DMS153 treated with DMSO at 0.1 percent for 48 hours (cell line): ENCODE data around the gene NXPE3.
A peak's percentile ranks its signal among the peaks of the same experiment; 100 is the strongest.

ENCODE experiments used
- DNase-seq: peaks from one replicate; lab custom pipeline; 2025; ENCODE audit not compliant: unreplicated experiment; lab: John Stamatoyannopoulos, UW

The NXPE3 gene

DNA sequence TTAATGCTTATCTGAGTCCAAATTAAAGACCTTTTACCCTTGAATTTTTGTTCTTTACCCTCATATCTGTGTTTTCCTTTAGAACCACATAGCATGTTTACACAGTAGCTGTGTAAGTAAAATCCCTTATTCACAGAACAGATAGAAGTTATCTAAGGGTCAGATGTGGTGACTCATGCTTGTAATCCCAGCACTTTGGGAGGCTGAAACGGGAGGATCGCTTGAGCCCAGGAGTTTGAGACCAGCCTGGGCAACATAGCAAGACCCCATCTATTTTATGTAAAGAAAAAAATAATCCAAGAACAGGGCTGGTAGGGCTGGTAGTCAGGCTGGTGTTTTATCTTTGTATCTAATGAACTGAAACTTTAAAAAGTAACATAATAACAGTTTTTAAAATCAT lies 23.2 kb downstream of the NXPE3 start:
- no peak for DNase-seq

- DNase-seq: peak; percentile 71
Observed at GRCh38 chr3:101803173-101803782, 24.3 kb downstream of the NXPE3 start.

DNA sequence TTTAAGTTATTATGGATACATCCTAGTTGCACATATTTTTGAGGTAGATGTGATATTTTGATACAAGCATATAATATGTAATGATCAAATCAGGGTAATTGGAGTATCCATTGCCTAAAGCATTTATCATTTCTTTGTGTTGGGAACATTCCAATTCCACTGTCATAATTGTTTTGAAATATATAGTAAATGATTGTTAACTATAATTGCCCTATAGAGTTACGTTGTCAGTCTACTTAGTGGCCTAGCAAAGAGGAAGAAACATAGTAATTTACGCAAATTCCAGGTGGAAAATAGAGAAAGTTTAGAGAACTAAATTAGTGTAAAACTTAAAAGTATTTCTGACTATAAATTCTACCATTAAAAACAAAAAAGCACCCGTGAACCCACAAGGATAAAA lies 24.9 kb downstream of the NXPE3 start:
- no peak for DNase-seq

GRCh38 chr3:101806491-101806890 lies 27.5 kb downstream of the NXPE3 start:
- no peak for DNase-seq

- no peak for DNase-seq
Observed at GRCh38 chr3:101807888-101808287, 28.9 kb downstream of the NXPE3 start.

DNA sequence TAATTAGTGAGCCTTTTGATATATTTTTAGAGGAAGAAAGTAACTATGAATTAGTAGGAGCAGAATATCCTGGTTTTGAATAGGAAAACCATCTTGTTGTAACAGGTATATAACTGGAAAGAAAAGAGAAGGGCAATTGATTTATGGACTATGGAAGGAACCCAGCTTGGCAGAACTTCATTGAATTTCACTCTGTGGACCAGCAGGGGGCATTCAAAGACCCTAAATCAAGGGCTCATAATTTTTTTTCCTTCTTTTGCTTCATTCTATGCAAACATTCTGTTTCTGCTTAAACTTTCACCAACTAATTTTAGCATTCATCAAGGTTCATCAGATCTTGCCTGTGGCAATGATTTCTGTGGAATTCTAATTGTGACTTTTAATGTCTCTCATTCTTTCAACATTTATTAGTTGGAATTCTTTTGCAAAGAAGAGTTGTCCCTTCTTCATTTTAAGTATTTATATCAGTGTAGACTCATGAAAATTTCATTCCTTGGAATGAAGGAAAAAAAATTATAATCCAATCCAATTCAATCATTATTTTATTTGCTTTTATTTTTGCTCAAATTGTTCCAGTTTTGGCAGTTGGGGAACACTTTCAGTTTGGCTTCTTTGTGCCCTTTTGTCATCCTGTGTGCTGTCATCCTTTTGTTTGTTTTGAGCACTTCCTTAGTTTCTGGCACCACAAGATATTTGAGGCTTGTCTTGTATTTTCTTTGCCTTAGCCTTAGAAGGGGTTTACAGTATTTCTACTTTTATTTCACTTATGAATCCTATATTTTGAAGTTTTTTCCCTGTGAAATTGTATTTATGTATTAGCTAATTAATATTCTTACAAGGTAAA lies 30.4 kb downstream of the NXPE3 start:
- no peak for DNase-seq

DNA sequence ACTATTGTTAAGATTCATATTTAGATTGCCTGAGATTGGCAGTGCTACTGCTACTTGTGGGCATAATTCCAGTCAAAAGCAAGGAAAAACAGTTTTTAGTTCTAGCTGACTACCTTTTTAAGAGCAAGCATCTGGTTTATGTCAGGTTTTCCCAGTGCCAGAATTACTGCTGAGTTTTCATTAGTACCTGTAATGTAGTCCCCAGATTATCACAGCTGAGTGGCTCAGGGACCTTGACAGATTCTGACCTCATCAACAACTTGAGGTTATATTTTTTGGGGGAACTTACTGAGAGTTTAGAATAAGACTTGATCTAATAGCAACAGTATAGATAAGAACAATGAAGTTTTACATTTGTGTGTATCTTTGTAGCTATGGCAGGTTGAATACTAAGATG lies 31.0 kb downstream of the NXPE3 start:
- DNase-seq: no peak

- no peak for DNase-seq
Observed at GRCh38 chr3:101811875-101812274, 32.9 kb downstream of the NXPE3 start.

DNA sequence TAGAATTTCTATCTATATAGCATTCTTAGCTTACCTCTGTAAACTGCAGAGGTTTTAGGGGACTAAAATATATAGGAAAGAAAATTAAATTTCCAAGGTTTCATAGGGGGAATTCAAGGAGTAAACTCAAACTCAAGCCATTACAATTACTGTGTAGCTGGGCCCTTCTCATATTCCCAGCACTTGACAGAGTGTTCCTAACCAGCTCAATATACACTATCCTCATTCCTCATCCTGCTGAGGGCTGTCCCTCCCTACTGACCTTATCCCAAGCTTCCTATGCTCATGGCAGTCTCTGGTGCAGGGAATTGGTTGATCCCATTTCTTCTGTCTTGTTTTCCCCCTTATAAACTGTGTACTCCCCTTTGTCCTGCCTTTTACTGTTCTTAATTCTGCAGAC lies 33.9 kb downstream of the NXPE3 start:
- DNase-seq: no peak

DNA sequence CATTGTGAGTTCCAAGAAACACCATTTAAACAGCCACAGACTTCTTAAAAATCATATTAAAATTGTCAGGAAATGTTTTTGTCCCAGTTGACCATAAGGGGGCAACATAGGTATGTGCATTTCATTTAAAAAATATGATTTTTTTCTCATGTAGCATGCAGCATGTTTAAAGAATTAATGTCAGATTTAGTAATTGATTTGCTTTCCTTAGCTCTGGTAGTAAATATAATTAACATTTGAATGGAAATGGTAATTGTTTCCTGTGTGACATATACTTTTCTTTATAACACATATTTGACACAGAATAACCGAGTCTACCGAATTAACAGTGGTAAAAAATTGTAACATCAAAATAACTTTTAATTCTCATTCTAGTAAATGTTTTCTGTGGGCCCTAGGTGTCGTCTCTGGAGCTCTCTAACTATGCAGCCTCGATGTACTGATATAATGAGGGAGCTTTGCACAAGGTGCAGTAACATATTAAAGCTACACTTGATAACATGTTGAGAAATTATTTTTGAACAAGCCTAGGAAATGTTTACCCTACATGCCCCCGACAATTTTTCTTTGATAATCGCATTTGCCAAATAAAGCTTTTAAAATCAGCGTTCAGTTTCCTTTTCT lies 34.9 kb downstream of the NXPE3 start:
- no peak for DNase-seq

DNA sequence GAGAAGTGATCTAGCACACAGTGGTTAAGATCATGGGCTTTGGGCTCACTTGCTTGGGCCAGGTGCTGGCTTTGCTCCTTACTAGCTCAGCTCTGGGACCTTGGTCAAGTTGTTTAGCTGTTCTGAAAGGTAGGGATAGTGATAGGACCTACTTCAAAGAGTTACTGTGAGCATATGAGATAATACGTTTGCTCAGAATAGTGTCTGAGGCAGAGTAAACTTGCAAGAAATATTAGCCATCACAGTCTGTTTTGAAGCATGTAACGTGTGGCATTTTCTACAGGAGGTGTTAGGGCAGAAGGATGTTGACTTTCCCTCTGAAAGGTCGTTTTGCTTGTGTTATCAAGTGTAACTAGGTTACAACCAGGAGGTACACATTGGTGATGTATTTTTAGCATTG lies 35.8 kb downstream of the NXPE3 start:
- no peak for DNase-seq

GRCh38 chr3:101816215-101817149 lies 37.5 kb downstream of the NXPE3 start:
- DNase-seq: no peak

DNA sequence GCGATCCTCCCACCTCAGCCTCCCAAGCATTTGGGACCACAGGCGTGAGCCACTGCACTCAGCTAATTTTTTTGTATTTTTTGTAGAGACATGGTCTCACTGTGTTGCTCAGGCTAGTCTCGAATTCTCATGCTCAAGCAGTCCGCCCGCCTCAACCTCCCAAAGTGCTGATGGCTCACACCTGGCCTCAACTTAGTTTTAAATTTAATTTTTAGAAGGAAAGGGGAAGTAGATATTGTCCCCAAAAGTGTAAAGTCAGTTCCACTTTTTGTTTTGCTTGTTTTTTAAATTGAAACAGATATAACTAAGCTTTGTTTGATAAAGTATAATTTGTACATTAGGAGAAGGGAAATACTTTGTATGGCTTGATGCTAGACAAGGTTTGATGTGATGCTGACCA lies 39.0 kb downstream of the NXPE3 start:
- no peak for DNase-seq

GRCh38 chr3:101819649-101820206 lies 40.7 kb downstream of the NXPE3 start:
- DNase-seq: no peak

- no peak for DNase-seq
Observed at GRCh38 chr3:101821503-101821902, 42.5 kb downstream of the NXPE3 start.

- DNase-seq: no peak
Observed at GRCh38 chr3:101823525-101823924, 44.5 kb downstream of the NXPE3 start.

- DNase-seq: no peak
Observed at GRCh38 chr3:101824702-101825101, 45.7 kb downstream of the NXPE3 start.

DNA sequence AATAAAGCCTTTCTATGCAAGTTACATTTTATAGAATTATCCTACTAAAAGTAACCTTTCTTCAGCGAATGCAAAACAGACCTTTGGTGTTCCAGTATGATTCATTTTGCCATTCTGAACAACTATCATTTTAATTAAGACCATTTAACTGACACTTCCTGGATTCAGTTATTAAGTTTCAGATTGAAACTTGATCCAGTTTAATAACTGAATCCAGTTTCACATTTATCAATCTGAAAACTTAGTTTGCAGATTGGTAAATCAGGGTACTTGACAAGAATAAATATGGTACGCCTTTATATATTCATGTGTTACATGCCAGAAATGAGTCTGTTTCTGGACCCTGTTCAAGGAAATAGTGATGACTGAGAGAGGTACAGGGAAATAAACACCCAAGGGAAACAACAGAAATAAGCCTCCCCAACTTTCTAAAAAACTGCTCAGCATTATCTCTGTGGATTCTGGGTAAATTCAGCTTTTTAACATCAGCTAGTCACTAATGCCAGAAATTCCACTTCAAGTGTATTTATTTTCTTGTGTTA lies 47.0 kb downstream of the NXPE3 start:
- no peak for DNase-seq

GRCh38 chr3:101827211-101828174 lies 48.5 kb downstream of the NXPE3 start:
- DNase-seq: peak; percentile 43
